Stomach (tissue), 4 donors: ENCODE data around the gene MAPK1.

ENCODE experiments used
- POLR2A ChIP-seq, 4 donors: fragments of 450-650 bp; IDR thresholded peaks; one replicate each; pipeline ENCODE4 v1.6.1; 2016; ENCODE audit warnings: antibody characterized with exemption in 4 of 4, control low read depth in 2 of 4, mild to moderate bottlenecking in 1 of 4, moderate library complexity in 1 of 4
- TF ChIP-seq, protein P1 (sequence below), 7 experiments: fragments of 450-650 bp in 4 of 7; fragments of 200-600 bp in 3 of 7; sonication (generic) in 3 of 7; IDR thresholded peaks; one replicate each; pipeline ENCODE4 v1.5.1; 2016 to 2019; ENCODE audit warnings: antibody characterized with exemption in 7 of 7, control low read depth in 2 of 7, mild to moderate bottlenecking in 1 of 7

DNA sequence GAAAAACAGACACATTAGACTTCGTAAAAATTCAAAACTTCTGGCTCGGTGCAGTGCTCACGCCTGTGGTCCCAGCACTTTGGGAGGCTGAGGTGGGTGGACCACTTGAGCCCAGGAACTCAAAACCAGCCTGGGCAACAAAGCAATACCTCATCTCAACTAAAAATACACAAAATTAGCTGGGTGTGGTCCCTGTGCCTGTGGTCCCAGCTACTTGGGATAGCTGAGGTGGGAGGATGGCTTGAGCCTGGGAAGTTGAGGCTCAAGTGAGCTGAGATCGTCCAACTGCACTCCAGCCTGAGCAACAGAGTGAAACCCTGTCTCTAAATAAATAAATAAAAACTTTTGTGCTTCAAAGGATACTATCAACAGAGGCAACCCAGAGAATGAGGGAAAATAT lies 155.6 kb downstream of the MAPK1 start:
- TF ChIP-seq, protein P1, sequence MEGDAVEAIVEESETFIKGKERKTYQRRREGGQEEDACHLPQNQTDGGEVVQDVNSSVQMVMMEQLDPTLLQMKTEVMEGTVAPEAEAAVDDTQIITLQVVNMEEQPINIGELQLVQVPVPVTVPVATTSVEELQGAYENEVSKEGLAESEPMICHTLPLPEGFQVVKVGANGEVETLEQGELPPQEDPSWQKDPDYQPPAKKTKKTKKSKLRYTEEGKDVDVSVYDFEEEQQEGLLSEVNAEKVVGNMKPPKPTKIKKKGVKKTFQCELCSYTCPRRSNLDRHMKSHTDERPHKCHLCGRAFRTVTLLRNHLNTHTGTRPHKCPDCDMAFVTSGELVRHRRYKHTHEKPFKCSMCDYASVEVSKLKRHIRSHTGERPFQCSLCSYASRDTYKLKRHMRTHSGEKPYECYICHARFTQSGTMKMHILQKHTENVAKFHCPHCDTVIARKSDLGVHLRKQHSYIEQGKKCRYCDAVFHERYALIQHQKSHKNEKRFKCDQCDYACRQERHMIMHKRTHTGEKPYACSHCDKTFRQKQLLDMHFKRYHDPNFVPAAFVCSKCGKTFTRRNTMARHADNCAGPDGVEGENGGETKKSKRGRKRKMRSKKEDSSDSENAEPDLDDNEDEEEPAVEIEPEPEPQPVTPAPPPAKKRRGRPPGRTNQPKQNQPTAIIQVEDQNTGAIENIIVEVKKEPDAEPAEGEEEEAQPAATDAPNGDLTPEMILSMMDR (IDR thresholded peaks at IDR 0.05) = no peak
- no peak for TF ChIP-seq POLR2A (IDR thresholded peaks at IDR 0.05)
